Measurements from ENCODE around the gene SORL1.
"Not testable (repeated sequence)": the region's sequence is repeated elsewhere in the genome, so short reads cannot be mapped to it uniquely, and the experiment has no call there.

The SORL1 gene

GRCh38 chr11:121497176-121497998 is 45.3 kb downstream of the SORL1 start:
- DNase-seq (ENCODE audit: low read depth), result no peak
- H3K4me3 ChIP-seq (ENCODE audit: control insufficient read depth, low read depth, low read length), result no peak overlapping the region
- TF ChIP-seq, protein P1, sequence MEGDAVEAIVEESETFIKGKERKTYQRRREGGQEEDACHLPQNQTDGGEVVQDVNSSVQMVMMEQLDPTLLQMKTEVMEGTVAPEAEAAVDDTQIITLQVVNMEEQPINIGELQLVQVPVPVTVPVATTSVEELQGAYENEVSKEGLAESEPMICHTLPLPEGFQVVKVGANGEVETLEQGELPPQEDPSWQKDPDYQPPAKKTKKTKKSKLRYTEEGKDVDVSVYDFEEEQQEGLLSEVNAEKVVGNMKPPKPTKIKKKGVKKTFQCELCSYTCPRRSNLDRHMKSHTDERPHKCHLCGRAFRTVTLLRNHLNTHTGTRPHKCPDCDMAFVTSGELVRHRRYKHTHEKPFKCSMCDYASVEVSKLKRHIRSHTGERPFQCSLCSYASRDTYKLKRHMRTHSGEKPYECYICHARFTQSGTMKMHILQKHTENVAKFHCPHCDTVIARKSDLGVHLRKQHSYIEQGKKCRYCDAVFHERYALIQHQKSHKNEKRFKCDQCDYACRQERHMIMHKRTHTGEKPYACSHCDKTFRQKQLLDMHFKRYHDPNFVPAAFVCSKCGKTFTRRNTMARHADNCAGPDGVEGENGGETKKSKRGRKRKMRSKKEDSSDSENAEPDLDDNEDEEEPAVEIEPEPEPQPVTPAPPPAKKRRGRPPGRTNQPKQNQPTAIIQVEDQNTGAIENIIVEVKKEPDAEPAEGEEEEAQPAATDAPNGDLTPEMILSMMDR (IDR thresholded peaks at IDR 0.05; ENCODE audit: control insufficient read depth, insufficient read depth, low read depth, low read length, missing control alignments), result no peak

DNA sequence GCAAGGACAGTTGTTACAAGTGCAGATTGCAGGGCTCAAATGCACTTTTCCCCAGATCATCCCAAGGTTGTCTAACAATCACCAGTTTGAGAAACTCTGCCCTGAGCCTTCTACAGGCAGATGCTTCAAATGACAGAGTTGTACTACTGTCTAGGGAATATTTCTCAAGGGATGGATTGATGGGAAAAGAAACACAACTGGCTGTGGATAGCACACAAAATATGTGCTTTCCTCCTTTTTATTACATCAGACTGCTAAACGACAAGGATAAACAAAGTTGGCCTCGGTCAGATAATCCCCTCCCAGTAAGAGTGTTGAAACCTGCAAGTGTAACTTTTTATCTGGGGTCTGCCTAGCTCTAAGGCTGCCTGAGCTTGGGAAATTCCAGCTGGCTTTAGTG is 47.3 kb downstream of the SORL1 start:
- H3K4me3 ChIP-seq (ENCODE audit: control insufficient read depth, low read depth, low read length), result no peak overlapping the region
- no peak for DNase-seq (ENCODE audit: low read depth)
- TF ChIP-seq, protein P1 (IDR thresholded peaks at IDR 0.05; ENCODE audit: control insufficient read depth, insufficient read depth, low read depth, low read length, missing control alignments), result no peak

- no peak overlapping the region for H3K4me3 ChIP-seq (ENCODE audit: control insufficient read depth, low read depth, low read length)
- TF ChIP-seq, protein P1 (IDR thresholded peaks at IDR 0.05; ENCODE audit: control insufficient read depth, insufficient read depth, low read depth, low read length, missing control alignments), result no peak
- no peak for DNase-seq (ENCODE audit: low read depth)
Measured at GRCh38 chr11:121500275-121500674, 48.2 kb downstream of the SORL1 start.

DNA sequence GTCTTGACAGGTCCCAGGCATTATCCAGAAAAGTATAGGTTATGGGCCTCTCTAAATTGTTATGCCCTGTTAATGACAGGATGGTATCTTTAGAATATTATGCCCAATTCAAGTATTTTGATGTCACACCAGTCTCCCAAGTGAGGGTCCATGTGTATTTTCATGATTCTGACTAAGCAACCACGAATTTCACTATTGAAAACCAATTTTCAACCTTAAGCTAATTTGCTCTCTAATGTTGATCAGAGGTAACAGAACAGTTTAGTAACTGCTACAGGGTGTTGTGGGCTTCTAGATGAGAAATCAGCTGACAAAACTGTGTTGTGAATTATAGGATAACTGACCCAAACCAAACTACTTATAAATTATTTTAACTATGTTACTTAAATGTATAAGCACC is 48.6 kb downstream of the SORL1 start:
- no peak for DNase-seq (ENCODE audit: low read depth)
- no peak overlapping the region for H3K4me3 ChIP-seq (ENCODE audit: control insufficient read depth, low read depth, low read length)
- TF ChIP-seq, protein P1 (IDR thresholded peaks at IDR 0.05; ENCODE audit: control insufficient read depth, insufficient read depth, low read depth, low read length, missing control alignments), result no peak

DNA sequence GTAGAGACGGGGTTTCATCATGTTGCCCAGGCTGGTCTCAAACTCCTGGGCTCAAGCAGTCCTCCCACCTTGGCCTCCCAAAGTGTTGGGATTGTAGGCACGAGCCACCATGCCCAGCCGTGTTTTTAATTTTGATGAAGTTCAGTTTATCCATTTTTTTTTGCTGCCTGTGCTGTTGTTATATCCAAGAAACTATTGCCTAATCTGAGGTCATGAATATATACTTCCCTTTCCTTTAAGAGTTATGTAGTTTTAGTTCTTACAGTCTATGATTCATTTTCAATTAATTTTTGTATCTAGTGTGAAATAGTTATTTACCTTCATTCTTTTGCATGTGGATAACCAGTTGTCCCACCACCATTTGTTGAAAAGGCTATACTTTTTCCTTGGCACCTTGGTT is 50.9 kb downstream of the SORL1 start:
- TF ChIP-seq, protein P1 (IDR thresholded peaks at IDR 0.05; ENCODE audit: control insufficient read depth, insufficient read depth, low read depth, low read length, missing control alignments), result no peak
- no peak overlapping the region for H3K4me3 ChIP-seq (ENCODE audit: control insufficient read depth, low read depth, low read length)

DNA sequence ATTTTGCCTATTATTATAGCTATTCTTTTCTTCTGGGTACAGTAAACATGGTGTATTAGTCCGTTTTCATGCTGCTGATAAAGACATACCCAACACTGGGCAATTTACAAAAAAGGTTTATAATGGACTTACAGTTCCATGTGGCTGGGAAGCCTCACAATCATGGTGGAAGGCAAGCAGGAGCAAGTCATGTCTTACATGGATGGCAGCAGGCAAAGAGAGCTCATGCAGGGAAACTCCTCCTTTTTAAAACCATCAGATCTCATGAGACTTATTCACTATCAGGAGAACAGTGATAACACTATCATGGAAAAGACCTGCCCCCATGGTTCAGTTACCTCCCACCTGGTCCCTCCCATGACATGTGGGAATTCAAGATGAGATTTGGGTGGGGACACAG is 54.1 kb downstream of the SORL1 start:
- DNase-seq (ENCODE audit: low read depth); H3K4me3 ChIP-seq (ENCODE audit: control insufficient read depth, low read depth, low read length): not testable (repeated sequence)

More for the DNA sequence above, 50.9 kb downstream of the SORL1 start:
- DNase-seq (ENCODE audit: low read depth), result no peak

- TF ChIP-seq, protein P1 (IDR thresholded peaks at IDR 0.05; ENCODE audit: control insufficient read depth, insufficient read depth, low read depth, low read length, missing control alignments), result no peak
- DNase-seq (ENCODE audit: low read depth), result no peak
- H3K4me3 ChIP-seq (ENCODE audit: control insufficient read depth, low read depth, low read length), result no peak overlapping the region
Measured at GRCh38 chr11:121508449-121508848, 56.3 kb downstream of the SORL1 start.
